ENCODE data around the gene BAHD1. TPM values are rescaled to one million over a fixed set of nuclear protein-coding genes. Genes with fewer than 3 reads are reported as not detected.
A peak's percentile ranks its signal among the peaks of the same experiment; 100 is the strongest.

BAHD1 gene
- total and polyA plus RNA-seq, 2 experiments from 2014 or later: 11.2 to 40.1 TPM

- no peak overlapping the region for H3K4me2 ChIP-seq
These were observed 52.5 kb downstream of the BAHD1 start for GRCh38 chr15:40493089-40493840.

More at GRCh38 chr15:40493089-40493840, 52.5 kb downstream of the BAHD1 start:
- H3K27me3 Mint-ChIP-seq (ENCODE audit: insufficient read depth, low read depth, poor library complexity): peaks cover 7% of the 10 kb centered on the region
- 0 out of 2 replicates have a peak overlapping the region, but pooled peaks have one; percentile 1 for H2AFZ ChIP-seq
- no peaks in the 10 kb centered on the region for H3K27me3 ChIP-seq (ENCODE audit: insufficient read depth)
- H3K27ac Mint-ChIP-seq: no peak overlapping the region
- H4K20me1 ChIP-seq (replicated peaks; ENCODE audit: insufficient read depth): no peaks in the 10 kb centered on the region
- H3K4me1 ChIP-seq (ENCODE audit: insufficient read depth): no peaks in the 10 kb centered on the region
- no peaks in the 10 kb centered on the region for H3K9me3 Mint-ChIP-seq
- H3K36me3 Mint-ChIP-seq (ENCODE audit: low read depth): no peaks in the 10 kb centered on the region
- no peak for TF ChIP-seq STAT1 (IDR thresholded peaks at IDR 0.05; ENCODE audit: unreplicated experiment)
- no peak for TF ChIP-seq REST (IDR thresholded peaks at IDR 0.05; ENCODE audit: unreplicated experiment)
- TF ChIP-seq EZH2phosphoT487 (IDR thresholded peaks at IDR 0.05; ENCODE audit: unreplicated experiment): no peak
- no peak for TF ChIP-seq NANOG (IDR thresholded peaks at IDR 0.05; ENCODE audit: borderline replicate concordance)
- no peak for TF ChIP-seq EZH2 (IDR thresholded peaks at IDR 0.05; ENCODE audit: low read depth, unreplicated experiment)
- no peak for TF ChIP-seq ETS1 (IDR thresholded peaks at IDR 0.05)
- TF ChIP-seq ZNF462 (CRISPR knock-in tag; IDR thresholded peaks at IDR 0.05): no peak
- TF ChIP-seq ZNF114 (CRISPR knock-in tag; IDR thresholded peaks at IDR 0.05): no peak
- no peak for TF ChIP-seq JUNB (IDR thresholded peaks at IDR 0.05; ENCODE audit: unreplicated experiment)
- no peak for TF ChIP-seq POLR2AphosphoS5 (IDR thresholded peaks at IDR 0.05; ENCODE audit: low read depth)
- no peak for TF ChIP-seq CTCF (conservative IDR thresholded peaks at IDR 0.05; ENCODE audit: low read depth in 2 of 2)
- no peak for TF ChIP-seq ZNF331 (CRISPR knock-in tag; IDR thresholded peaks at IDR 0.05; ENCODE audit: low read depth)
- H3F3A ChIP-seq (replicated peaks; ENCODE audit: low read depth): no peaks in the 10 kb centered on the region
- DNase-seq (ENCODE audit: low spot score) (no peak), ATAC-seq (no peak)
- no peaks in the 10 kb centered on the region for H3K79me2 ChIP-seq (replicated peaks; ENCODE audit: insufficient read depth)
- H3K4me3 Mint-ChIP-seq: no peak overlapping the region
- H3K36me3 ChIP-seq (ENCODE audit: insufficient read depth): no peaks in the 10 kb centered on the region
- no peak overlapping the region for H3K4me3 ChIP-seq
- no peak overlapping the region for H3K27ac ChIP-seq (ENCODE audit: low read depth)
- H3K4me1 Mint-ChIP-seq: no peaks in the 10 kb centered on the region
- H3K9me2 ChIP-seq (ENCODE audit: insufficient read depth): 0 out of 2 replicates have a peak, but pooled peaks cover 2% of the 10 kb centered on the region

All from GM23338 (cell line).